Adrenal gland (tissue), 12 donors: Measurements from ENCODE around the gene RNF130. TPM values are rescaled to one million over a fixed set of nuclear protein-coding genes. Genes with fewer than 3 reads are reported as not detected.

Experiments used
- DNase-seq, 7 donors: peaks; one replicate each; pipeline ENCODE4 v3.0.0-alpha.2; 2019 to 2020
- H3K27ac ChIP-seq, 5 donors: fragments of 200-600 bp; sonication (generic) in 4 of 5; 1 replicate in 3 of 5; 2 replicates in 2 of 5; pipeline versions ENCODE4 v1.5.1 to v1.8.0; 2016 to 2020; ENCODE audit warnings: mild to moderate bottlenecking in 1 of 5
- H3K27me3 ChIP-seq: fragments of 200-600 bp; 2 replicates; pipeline ENCODE4 v1.8.0; 2021
- H3K36me3 ChIP-seq, 2 donors: fragments of 200-600 bp; replicated peaks in 1 of 2; 1 replicate in 1 of 2; 2 replicates in 1 of 2; pipeline versions ENCODE4 v1.5.1 to v1.8.0; 2018 to 2022
- H3K4me1 ChIP-seq, 2 donors: fragments of 200-600 bp; replicated peaks in 1 of 2; 1 replicate in 1 of 2; 2 replicates in 1 of 2; pipeline versions ENCODE4 v1.5.1 to v1.8.0; 2018 to 2021
- H3K4me3 ChIP-seq, 4 donors: fragments of 200-600 bp; sonication (generic) in 3 of 4; one replicate each; pipeline ENCODE4 v1.5.1; 2016 to 2018
- H3K9me3 ChIP-seq, 3 donors: fragments of 200-600 bp; sonication (generic) in 1 of 3; replicated peaks in 1 of 3; 1 replicate in 2 of 3; 2 replicates in 1 of 3; pipeline versions ENCODE4 v1.5.1 to v1.8.0; 2016 to 2021
- POLR2A ChIP-seq, 2 donors: fragments of 450-650 bp; IDR thresholded peaks; one replicate each; pipeline ENCODE4 v1.6.1; 2017; ENCODE audit warnings: antibody characterized with exemption in 2 of 2, mild to moderate bottlenecking in 2 of 2, moderate library complexity in 1 of 2
- WGBS, 4 donors: extraction: QIAGEN DNeasy Blood & Tissue Kit in 2 of 4; methylation state at CpG; one replicate each; pipeline versions ENCODE4 v1.1.5 to v1.1.7; 2013 to 2017; 5-methylcytosine and 5-hydroxymethylcytosine counted together
- intact Hi-C, 2 donors: fragments of 100-400 bp; cut with DNase I; formaldehyde crosslinking; loops; one replicate each; pipeline versions ENCODE4 v1.14.1 to v1.15.0; 2022 to 2023
- polyA plus RNA-seq, 3 donors: library from polyadenylated mRNA; stranded (reverse); fragments of 200-250 nt in 2 of 3; fragments of 350-450 nt in 1 of 3; fragmentation: Illumina TruSeq in 1 of 3; extraction: RNeasy Lipid Tissue Mini Kit (QIAGEN cat#74804) in 1 of 3; gene quantifications; one replicate each; pipeline ENCODE4 v1.2.3, GENCODE V29; 2013 to 2014
- total RNA-seq, 9 donors: library from RNA; depleted of rRNA in 4 of 9; stranded (reverse); fragments of >200 nt in 4 of 9; fragments of 120-200 nt in 1 of 9; fragmentation: NEBNext Ultra II Directional in 1 of 9; extraction: Animal tissue kit (Norgen Biotek cat#: 25700) in 1 of 9; gene quantifications; one replicate each; pipeline versions ENCODE4 v1.1.0 to v1.2.4, GENCODE V29; 2013 to 2023
- TF ChIP-seq, protein P1 (sequence below), 6 experiments: fragments of 450-650 bp in 4 of 6; fragments of 200-600 bp in 2 of 6; sonication (generic) in 1 of 6; IDR thresholded peaks; 1 replicate in 5 of 6; 2 replicates in 1 of 6; pipeline versions ENCODE4 v1.5.1 to v1.8.0; 2016 to 2021; ENCODE audit warnings: antibody characterized with exemption in 6 of 6, mild to moderate bottlenecking in 2 of 6, moderate library complexity in 1 of 6
- donor health status: healthy with polysubstance abuse.
- donor health status: Bipolar disorder and iron deficiency.
- donor health status: DM: yes; HTN: yes; CAD: no.
- donor health status: DM: no; HTN: no; CAD: no.
- donor health status: DM: no; HTN: no; CAD: no.
- donor health status: DM: yes; HTN: yes; CAD: no.

The RNF130 gene
- total and polyA plus RNA-seq, 12 donors, result 36.8 to 138 (median 75.1) TPM

DNA sequence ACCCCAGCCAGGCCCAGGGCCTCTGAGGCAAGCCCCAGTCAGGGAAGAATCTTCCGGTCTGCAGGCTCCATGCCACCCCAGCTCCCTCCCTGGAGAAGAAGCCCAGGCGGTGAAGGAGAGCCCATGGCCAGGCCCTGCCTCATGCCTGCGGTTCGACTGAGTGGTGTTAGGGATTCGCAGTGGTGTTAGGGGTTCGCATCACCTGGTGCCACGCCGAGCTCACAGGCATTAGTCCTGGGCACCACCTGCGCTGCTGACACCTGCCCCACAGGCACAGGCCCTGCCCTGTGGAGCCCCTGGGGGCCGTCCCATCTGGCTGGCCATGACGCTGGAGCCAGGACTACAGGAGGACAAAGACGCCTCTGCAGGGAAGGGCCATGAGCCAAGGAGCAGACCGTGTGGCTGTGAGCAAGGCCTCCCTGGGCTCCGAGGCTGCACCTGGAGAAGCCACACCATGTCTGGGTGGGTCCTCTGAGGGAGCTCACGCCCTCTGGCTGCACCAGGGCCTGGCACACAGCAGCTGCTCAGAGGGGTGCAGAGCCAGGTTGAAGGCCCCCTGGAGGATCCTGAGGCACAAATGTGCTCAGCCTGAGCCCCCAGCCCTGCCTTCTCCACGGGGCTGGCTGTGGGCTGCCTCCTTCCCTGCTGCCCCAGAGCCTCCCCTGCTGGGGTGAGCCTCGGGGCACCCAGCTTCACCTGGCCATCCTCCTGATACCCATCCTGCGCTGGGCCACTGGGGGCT, 27.6 kb upstream of the RNF130 start:
- no peaks in the 10 kb centered on the region for H3K36me3 ChIP-seq
- no peaks in the 10 kb centered on the region for H3K9me3 ChIP-seq
- H3K27ac ChIP-seq, result no peak overlapping the region
- H3K27me3 ChIP-seq, result no peaks in the 10 kb centered on the region
- no peak overlapping the region for H3K4me3 ChIP-seq
- TF ChIP-seq, protein P1, sequence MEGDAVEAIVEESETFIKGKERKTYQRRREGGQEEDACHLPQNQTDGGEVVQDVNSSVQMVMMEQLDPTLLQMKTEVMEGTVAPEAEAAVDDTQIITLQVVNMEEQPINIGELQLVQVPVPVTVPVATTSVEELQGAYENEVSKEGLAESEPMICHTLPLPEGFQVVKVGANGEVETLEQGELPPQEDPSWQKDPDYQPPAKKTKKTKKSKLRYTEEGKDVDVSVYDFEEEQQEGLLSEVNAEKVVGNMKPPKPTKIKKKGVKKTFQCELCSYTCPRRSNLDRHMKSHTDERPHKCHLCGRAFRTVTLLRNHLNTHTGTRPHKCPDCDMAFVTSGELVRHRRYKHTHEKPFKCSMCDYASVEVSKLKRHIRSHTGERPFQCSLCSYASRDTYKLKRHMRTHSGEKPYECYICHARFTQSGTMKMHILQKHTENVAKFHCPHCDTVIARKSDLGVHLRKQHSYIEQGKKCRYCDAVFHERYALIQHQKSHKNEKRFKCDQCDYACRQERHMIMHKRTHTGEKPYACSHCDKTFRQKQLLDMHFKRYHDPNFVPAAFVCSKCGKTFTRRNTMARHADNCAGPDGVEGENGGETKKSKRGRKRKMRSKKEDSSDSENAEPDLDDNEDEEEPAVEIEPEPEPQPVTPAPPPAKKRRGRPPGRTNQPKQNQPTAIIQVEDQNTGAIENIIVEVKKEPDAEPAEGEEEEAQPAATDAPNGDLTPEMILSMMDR (IDR thresholded peaks at IDR 0.05), result no peak
- TF ChIP-seq POLR2A (IDR thresholded peaks at IDR 0.05), result no peak
- intact Hi-C loops, result no loop called here
- WGBS, 4 donors, result 86 to 100% (median 89%) methylated on average over 1 to 18 of the region's 18 CpGs
- DNase-seq, result peak in 1 of 7 donors; percentile 35
- H3K4me1 ChIP-seq, result no peaks in the 10 kb centered on the region

DNA sequence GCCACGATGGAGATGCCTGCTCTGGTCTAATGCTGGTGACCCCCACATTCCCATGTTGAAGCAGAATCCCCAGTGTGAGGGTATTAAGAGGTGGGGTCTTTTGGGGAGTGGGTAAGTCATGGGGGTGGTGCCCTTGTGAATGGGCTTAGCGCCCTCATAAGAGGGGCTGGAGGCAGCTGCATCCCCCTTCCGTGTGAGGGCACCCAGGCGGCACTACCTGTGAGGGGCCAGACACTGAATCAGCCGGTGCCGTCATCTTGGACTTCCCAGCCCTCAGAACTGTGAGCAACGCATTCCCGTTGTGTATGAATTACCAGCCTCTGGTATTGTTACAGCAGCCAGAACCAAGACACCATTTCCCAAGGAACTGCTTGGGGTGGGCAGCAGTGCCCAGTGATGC, 27.0 kb upstream of the RNF130 start:
- intact Hi-C loops, result no loop called here

DNA sequence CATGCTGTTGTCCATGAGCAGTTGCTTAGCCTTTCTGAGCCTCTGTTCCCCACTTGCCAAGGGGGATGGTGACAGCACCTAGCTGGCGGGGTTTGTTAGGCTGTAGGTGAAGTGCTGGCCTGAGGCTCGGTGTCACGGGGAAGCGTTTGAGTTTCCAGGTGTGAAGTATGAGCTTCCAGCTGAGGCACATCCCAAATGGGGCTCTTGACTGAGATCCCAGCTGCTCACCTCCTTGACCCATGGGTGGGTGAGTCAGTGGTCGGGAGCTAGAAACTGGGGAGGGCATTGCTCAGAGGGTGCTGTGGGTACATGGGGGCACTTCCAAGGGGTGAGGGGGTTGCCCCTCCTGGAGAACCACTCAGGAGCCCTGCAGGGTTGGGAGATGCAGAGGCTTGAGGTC, 26.4 kb upstream of the RNF130 start:
- no peaks in the 10 kb centered on the region for H3K9me3 ChIP-seq
- H3K27ac ChIP-seq, result no peak overlapping the region
- intact Hi-C loops, result no loop called here
- H3K4me3 ChIP-seq, result no peak overlapping the region
- DNase-seq, result no peak
- whole genome bisulfite sequencing, 4 donors, result 60 to 96% (median 92%) methylated on average over 1 to 5 of the region's 5 CpGs
- no peaks in the 10 kb centered on the region for H3K27me3 ChIP-seq
- H3K36me3 ChIP-seq, result no peaks in the 10 kb centered on the region
- no peaks in the 10 kb centered on the region for H3K4me1 ChIP-seq
- TF ChIP-seq POLR2A (IDR thresholded peaks at IDR 0.05), result no peak
- TF ChIP-seq, protein P1 (IDR thresholded peaks at IDR 0.05), result no peak

More for the DNA sequence above, 27.0 kb upstream of the RNF130 start:
- DNase-seq, result no peak
- no peaks in the 10 kb centered on the region for H3K27me3 ChIP-seq
- TF ChIP-seq, protein P1 (IDR thresholded peaks at IDR 0.05), result no peak
- TF ChIP-seq POLR2A (IDR thresholded peaks at IDR 0.05), result no peak
- WGBS, 4 donors, result 81 to 100% (median 94%) methylated on average over 2 to 8 of the region's 8 CpGs
- no peak overlapping the region for H3K4me3 ChIP-seq
- H3K36me3 ChIP-seq, result no peaks in the 10 kb centered on the region
- H3K9me3 ChIP-seq, result no peaks in the 10 kb centered on the region
- no peaks in the 10 kb centered on the region for H3K4me1 ChIP-seq
- no peak overlapping the region for H3K27ac ChIP-seq

DNA sequence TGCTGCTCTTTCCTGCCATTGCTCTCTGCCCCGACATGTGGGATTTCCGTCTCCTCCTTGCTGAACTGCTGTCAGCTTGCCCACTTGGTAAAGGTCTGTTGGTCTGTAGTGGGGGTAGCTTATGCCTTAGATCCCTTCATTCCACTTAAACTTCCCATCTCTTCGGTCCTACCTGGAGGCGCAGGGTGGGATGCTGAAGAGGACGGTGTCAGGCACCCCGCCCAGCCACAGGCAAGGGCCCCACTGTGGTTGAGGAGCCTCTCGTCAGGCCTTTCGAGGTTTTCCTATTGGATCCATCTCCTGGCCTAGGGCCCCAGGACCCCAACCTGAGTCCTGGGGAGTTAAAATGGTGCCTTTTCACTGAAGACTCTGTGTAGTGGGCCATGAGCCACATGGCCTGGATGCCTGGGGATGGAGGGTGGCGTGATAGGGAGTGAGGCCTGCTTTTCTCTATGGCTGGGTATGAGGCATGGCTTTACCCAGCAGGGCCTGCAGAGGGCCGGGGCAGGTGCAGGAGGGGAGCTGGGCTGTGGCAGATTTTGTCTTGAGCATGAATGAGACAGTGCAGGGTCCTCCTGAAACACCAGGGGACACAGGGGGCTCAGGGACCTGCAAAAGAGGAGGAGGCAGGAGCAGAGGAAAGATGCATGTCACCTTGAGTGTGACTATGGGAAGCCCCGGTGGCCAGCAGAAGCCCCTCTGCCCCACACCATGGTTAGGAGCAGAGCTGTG, 25.8 kb upstream of the RNF130 start:
- DNase-seq, result no peak
- Histone ChIP-seq H3K27me3 (no peaks in the 10 kb centered on the region), H3K36me3 (no peaks in the 10 kb centered on the region), H3K4me3 (no peak overlapping the region), H3K27ac (no peak overlapping the region), H3K9me3 (no peaks in the 10 kb centered on the region), H3K4me1 (no peaks in the 10 kb centered on the region)
- TF ChIP-seq, protein P1 (IDR thresholded peaks at IDR 0.05), result no peak
- no peak for TF ChIP-seq POLR2A (IDR thresholded peaks at IDR 0.05)
- intact Hi-C loops, result no loop called here
- 85 to 91% (median 86%) methylated on average over 10 to 11 of the region's 11 CpGs for WGBS, 4 donors
